HepG2 (cell line): Measurements from ENCODE around the gene TSSK6. TPM values are rescaled to one million over a fixed set of nuclear protein-coding genes. Genes with fewer than 3 reads are reported as not detected.

Experiments
- ATAC-seq: fragments of 200-7000 bp; cut with Tn5 transposase; 3 replicates; pipeline ENCODE4 v1.9.1; 2020; ENCODE audit warnings: mild to moderate bottlenecking, moderate library complexity
- BruUV-seq: library from RNA; stranded (reverse); fragments of 400-500 nt; replicated peaks from 2 replicates; lab custom pipeline; 2021; lab: Mats Ljungman, UMichigan
- CTCF ChIA-PET: fragments of 300-600 bp; formaldehyde crosslinking; extraction: SDS; loops from one replicate; lab custom pipeline; 2021; ENCODE audit warnings: low total read pairs, inconsistent platforms, low intra/inter-chr PET ratio; lab: Yijun Ruan, JAX
- POLR2A ChIA-PET: fragments of 350-600 bp; sonication (Branson Sonifier 250); formaldehyde crosslinking; loops from one replicate; lab custom pipeline; 2020; ENCODE audit warnings: antibody characterized with exemption, inconsistent platforms; lab: Yijun Ruan, JAX
- DNase-seq: peaks from one replicate; pipeline ENCODE4 v3.0.0-alpha.2; 2015; ENCODE audit warnings: low spot score
- FAIRE-seq: peaks from 3 replicates; lab custom pipeline; 2011; peaks lifted over from hg19 to GRCh38; lab: Jason Lieb, UNC
- H2AFZ ChIP-seq: one replicate; pipeline ENCODE4 v1.6.1; 2011; ENCODE audit warnings: low read length, inconsistent platforms
- H3K27ac ChIP-seq: fragments of 300-600 bp; 3 replicates; pipeline ENCODE4 v1.8.0; 2011; ENCODE audit warnings: mixed run types, mild to moderate bottlenecking, mixed read lengths, low read length, inconsistent platforms; ENCODE audit not compliant: insufficient read depth; ENCODE audit errors: extremely low read length
- H3K27me3 ChIP-seq, 2 experiments: fragments of 200-600 bp in 1 of 2; 2 replicates in 1 of 2; 3 replicates in 1 of 2; pipeline versions ENCODE4 v1.6.0 to v1.8.0; 2011; ENCODE audit warnings: low read length in 2 of 2, mild to moderate bottlenecking in 2 of 2, moderate library complexity in 2 of 2, inconsistent platforms in 1 of 2; ENCODE audit not compliant: insufficient read depth in 2 of 2, control insufficient read depth in 1 of 2
- H3K36me3 ChIP-seq, 2 experiments: fragments of 200-600 bp in 1 of 2; replicated peaks in 1 of 2; 2 replicates in 1 of 2; 3 replicates in 1 of 2; pipeline versions ENCODE4 v1.5.1 to v1.8.0; 2011; ENCODE audit warnings: low read length in 2 of 2, inconsistent platforms in 1 of 2; ENCODE audit not compliant: insufficient read depth in 2 of 2, control insufficient read depth in 1 of 2
- H3K4me1 ChIP-seq: 2 replicates; pipeline ENCODE4 v1.5.1; 2012; ENCODE audit warnings: low read length, inconsistent platforms; ENCODE audit not compliant: insufficient read depth
- H3K4me2 ChIP-seq: 2 replicates; pipeline ENCODE4 v1.6.0; 2011; ENCODE audit warnings: low read depth, low read length, inconsistent platforms
- H3K4me3 ChIP-seq, 3 experiments: fragments of 200-600 bp in 1 of 3; sonication (generic), shearing (Covaris generic) in 1 of 3; replicated peaks in 1 of 3; 2 replicates each; pipeline ENCODE4 v1.5.1; 2011 to 2016; ENCODE audit warnings: low read length in 3 of 3, inconsistent platforms in 2 of 3, low read depth in 2 of 3, mild to moderate bottlenecking in 2 of 3, control low read depth in 1 of 3, mixed read lengths in 1 of 3; ENCODE audit not compliant: insufficient read depth in 1 of 3
- H3K79me2 ChIP-seq: one replicate; pipeline ENCODE4 v1.6.1; 2011; ENCODE audit warnings: low read length, inconsistent platforms; ENCODE audit not compliant: insufficient read depth
- H3K9ac ChIP-seq: 2 replicates; pipeline ENCODE4 v1.6.0; 2011; ENCODE audit warnings: mild to moderate bottlenecking, low read depth, low read length, inconsistent platforms; ENCODE audit not compliant: insufficient read depth
- H3K9me3 ChIP-seq: 2 replicates; pipeline ENCODE4 v1.5.1; 2012; ENCODE audit warnings: mild to moderate bottlenecking, low read length
- H4K20me1 ChIP-seq: 2 replicates; pipeline ENCODE4 v1.6.0; 2011; ENCODE audit warnings: inconsistent platforms, mild to moderate bottlenecking, low read length, moderate library complexity; ENCODE audit not compliant: insufficient read depth
- AKAP8 ChIP-seq: sonication (generic); formaldehyde crosslinking; IDR thresholded peaks from 2 replicates; pipeline ENCODE4 v1.5.1; 2020; ENCODE audit warnings: mild to moderate bottlenecking, missing genetic modification reagents
- HDAC2 ChIP-seq: sonication (generic); formaldehyde crosslinking; IDR thresholded peaks from 2 replicates; pipeline ENCODE4 v1.4.0; 2020; ENCODE audit warnings: missing genetic modification reagents
- RAD21 ChIP-seq: fragments of 450-650 bp; formaldehyde crosslinking; IDR thresholded peaks from 2 replicates; pipeline ENCODE4 v1.5.0; 2020; ENCODE audit warnings: mild to moderate bottlenecking
- TFE3 ChIP-seq: IDR thresholded peaks from 2 replicates; pipeline ENCODE4 v1.6.1; 2016
- THAP7 ChIP-seq: sonication (generic); formaldehyde crosslinking; IDR thresholded peaks from 2 replicates; pipeline ENCODE4 v1.8.1; 2023; ENCODE audit warnings: mild to moderate bottlenecking, missing genetic modification reagents
- TRIM22 ChIP-seq: fragments of 450-650 bp; IDR thresholded peaks from 2 replicates; pipeline ENCODE4 v1.6.1; 2017
- ZNF34 ChIP-seq: sonication (generic); formaldehyde crosslinking; IDR thresholded peaks from 2 replicates; pipeline ENCODE4 v1.4.0; 2020; ENCODE audit warnings: mild to moderate bottlenecking, missing genetic modification reagents, borderline replicate concordance
- ZNF614 ChIP-seq: IDR thresholded peaks from 2 replicates; pipeline ENCODE4 v1.6.1; 2018; ENCODE audit warnings: missing biosample characterization, missing genetic modification reagents, inconsistent platforms, borderline replicate concordance
- ZUFSP ChIP-seq: sonication (generic); formaldehyde crosslinking; IDR thresholded peaks from 2 replicates; pipeline ENCODE4 v1.9.0; 2021; ENCODE audit warnings: missing genetic modification reagents, mild to moderate bottlenecking, borderline replicate concordance
- WGBS: methylation state at CpG from one replicate; pipeline ENCODE4 v1.1.6; 2017; ENCODE audit warnings: low lambda C conversion rate; 5-methylcytosine and 5-hydroxymethylcytosine counted together
- in situ Hi-C: cut with HindIII; loops from 2 replicates; pipeline ENCODE4 v1.10.0; 2017; ENCODE audit warnings: low pct_unique_long_range_greater_than_20kb; ENCODE audit not compliant: extremely low pct_ligation_motif_present
- intact Hi-C: fragments of 100-400 bp; cut with micrococcal nuclease; formaldehyde crosslinking; loops from one replicate; pipeline ENCODE4 v1.10.0; 2022; ENCODE audit not compliant: unreplicated experiment
- polyA plus RNA-seq, 8 experiments: library from polyadenylated mRNA; depleted of rRNA in 3 of 8; stranded (reverse) in 7 of 8; unstranded in 1 of 8; fragments of >200 nt; fragmentation: Illumina TruSeq in 4 of 8; extraction: Trizol in 4 of 8; gene quantifications; 2 replicates each; pipeline versions ENCODE4 v1.2.1 to v1.2.3, GENCODE V29; 2011 to 2016; ENCODE audit warnings: low read depth in 4 of 8, missing spikeins in 1 of 8, mixed read lengths in 1 of 8; ENCODE audit not compliant: insufficient read depth in 1 of 8
- total RNA-seq, 5 experiments: library from RNA; depleted of rRNA; stranded (reverse); fragments of >200 nt; fragmentation: Illumina TruSeq; extraction: Trizol; gene quantifications; 2 replicates each; pipeline ENCODE4 v1.2.3, GENCODE V29; 2016; ENCODE audit warnings: low read depth in 1 of 5

TSSK6 gene
- total and polyA plus RNA-seq, 2 of the 13 experiments (the other 11 are each of a cell fraction or from before 2014, with no cell fraction given): 0.71 to 1.2 TPM

- WGBS: 94% methylated on average over 6 of the region's 15 CpGs
- Histone ChIP-seq H3K9me3 (no peaks in the 10 kb centered on the region), H3K36me3 (peaks cover 25 to 44% of the 10 kb centered on the region in 2 experiments; a peak in 4 of 5 replicates), H3K27me3 (no peaks in the 10 kb centered on the region; a peak in 1 of 5 replicates), H3K4me1 (peaks cover 43% of the 10 kb centered on the region), H3K4me3 (no peak overlapping the region), H4K20me1 (peaks cover 3% of the 10 kb centered on the region; the same call in 1 of the 2 replicates), H3K4me2 (no peak overlapping the region), H3K27ac (no peak overlapping the region), H3K79me2 (peaks cover 6% of the 10 kb centered on the region), H2AFZ (no peak overlapping the region), H3K9ac (no peak overlapping the region)
- TF ChIP-seq ZNF614 (CRISPR knock-in tag) (no peak), ZNF34 (CRISPR knock-in tag) (no peak), TFE3 (no peak), THAP7 (no peak), AKAP8 (no peak), HDAC2 (CRISPR knock-in tag) (no peak), TRIM22 (no peak), ZUFSP (CRISPR knock-in tag) (no peak), RAD21 (CRISPR knock-in tag) (no peak)
- ATAC-seq (no peak), FAIRE-seq (no peak), DNase-seq (no peak)
- BruUV-seq: no TSS peak
- ChIA-PET POLR2A (interaction anchor here (1.4 to 2.9 kb wide), 2 partner anchors 125 to 127 kb away, joined by 7 to 19 read pairs; no protein-coding TSS in a partner anchor), CTCF (no interaction called here)
- in situ Hi-C loops: loop anchor here (5.0 kb wide), 1 partner anchor 124 kb away; no protein-coding TSS in a partner anchor
- intact Hi-C loops: no loop called here
Observed at GRCh38 chr19:19491321-19492025, 23.9 kb downstream of the TSSK6 start.
